Right lobe of liver (tissue), 4 donors: Measurements from ENCODE around the gene ITGB3BP.
"Not testable (repeated sequence)": the region's sequence is repeated elsewhere in the genome, so short reads cannot be mapped to it uniquely, and the experiment has no call there.

Experiments
- POLR2A ChIP-seq: fragments of 450-650 bp; IDR thresholded peaks from one replicate; pipeline ENCODE4 v1.6.1; 2017; ENCODE audit warnings: antibody characterized with exemption, mild to moderate bottlenecking
- TF ChIP-seq, protein P1 (sequence below), 4 donors: fragments of 200-600 bp in 3 of 4; fragments of 450-650 bp in 1 of 4; IDR thresholded peaks; one replicate each; pipeline versions ENCODE4 v1.5.1 to v1.8.0; 2016 to 2022; ENCODE audit warnings: antibody characterized with exemption in 4 of 4, mild to moderate bottlenecking in 2 of 4
- donor health status: DM: no; HTN: no; CAD: no.
- donor health status: DM: no; HTN: no; CAD: no.
- donor health status: DM: no; HTN: yes; CAD: no.

DNA sequence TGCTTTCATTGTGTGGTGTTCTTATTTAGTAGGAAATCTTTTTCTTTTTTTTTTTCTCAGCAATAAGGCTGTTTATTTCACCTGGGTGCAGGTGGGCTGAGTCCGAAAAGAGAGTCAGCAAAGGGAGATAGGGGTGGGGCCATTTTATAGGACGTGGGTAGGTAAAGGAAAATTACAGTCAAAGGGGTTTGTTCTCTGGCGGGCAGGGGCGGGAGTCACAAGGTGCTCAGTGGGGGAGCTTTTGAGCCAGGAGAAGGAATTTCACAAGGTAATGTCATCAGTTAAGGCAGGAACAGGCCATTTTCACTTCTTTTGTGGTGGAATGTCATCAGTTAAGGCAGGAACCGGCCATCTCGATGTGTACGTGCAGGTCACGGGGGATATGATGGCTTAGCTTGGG lies 49.7 kb upstream of the ITGB3BP start:
- TF ChIP-seq, protein P1, sequence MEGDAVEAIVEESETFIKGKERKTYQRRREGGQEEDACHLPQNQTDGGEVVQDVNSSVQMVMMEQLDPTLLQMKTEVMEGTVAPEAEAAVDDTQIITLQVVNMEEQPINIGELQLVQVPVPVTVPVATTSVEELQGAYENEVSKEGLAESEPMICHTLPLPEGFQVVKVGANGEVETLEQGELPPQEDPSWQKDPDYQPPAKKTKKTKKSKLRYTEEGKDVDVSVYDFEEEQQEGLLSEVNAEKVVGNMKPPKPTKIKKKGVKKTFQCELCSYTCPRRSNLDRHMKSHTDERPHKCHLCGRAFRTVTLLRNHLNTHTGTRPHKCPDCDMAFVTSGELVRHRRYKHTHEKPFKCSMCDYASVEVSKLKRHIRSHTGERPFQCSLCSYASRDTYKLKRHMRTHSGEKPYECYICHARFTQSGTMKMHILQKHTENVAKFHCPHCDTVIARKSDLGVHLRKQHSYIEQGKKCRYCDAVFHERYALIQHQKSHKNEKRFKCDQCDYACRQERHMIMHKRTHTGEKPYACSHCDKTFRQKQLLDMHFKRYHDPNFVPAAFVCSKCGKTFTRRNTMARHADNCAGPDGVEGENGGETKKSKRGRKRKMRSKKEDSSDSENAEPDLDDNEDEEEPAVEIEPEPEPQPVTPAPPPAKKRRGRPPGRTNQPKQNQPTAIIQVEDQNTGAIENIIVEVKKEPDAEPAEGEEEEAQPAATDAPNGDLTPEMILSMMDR (IDR thresholded peaks at IDR 0.05) = not testable (repeated sequence)
- not testable (repeated sequence) for TF ChIP-seq POLR2A
